SK-N-SH (cell line): ENCODE data around the gene SPACA7. TPM values are rescaled to one million over a fixed set of nuclear protein-coding genes. Genes with fewer than 3 reads are reported as not detected.

Source experiments
- CTCF ChIA-PET: fragments of 300-600, 350-600 bp; formaldehyde crosslinking; extraction: SDS; loops from one replicate; lab custom pipeline; 2021; lab: Yijun Ruan, JAX
- POLR2A ChIA-PET: fragments of 350-600 bp; sonication (Branson Sonifier 250); formaldehyde crosslinking; extraction: SDS; loops from one replicate; lab custom pipeline; 2020; ENCODE audit warnings: antibody characterized with exemption, inconsistent platforms; lab: Yijun Ruan, JAX
- DNase-seq: peaks from one replicate; pipeline ENCODE4 v3.0.0; 2012
- H2AFZ ChIP-seq: fragments of 200-600 bp; sonication (generic); 2 replicates; pipeline ENCODE4 v1.8.1; 2016; ENCODE audit warnings: antibody characterized with exemption, mild to moderate bottlenecking, low read depth
- H3F3A ChIP-seq: fragments of 200-600 bp; sonication (generic); replicated peaks from 2 replicates; pipeline ENCODE3; 2016; ENCODE audit warnings: antibody characterized with exemption, mild to moderate bottlenecking; ENCODE audit not compliant: insufficient read depth
- H3K27ac ChIP-seq, 2 experiments: fragments of 200-500 bp in 1 of 2; fragments of 200-600 bp in 1 of 2; sonication (Bioruptor generic) in 1 of 2; sonication (generic), shearing (Covaris generic) in 1 of 2; 2 replicates each; pipeline versions ENCODE4 v1.5.1 to v1.6.1; 2014 to 2016; ENCODE audit warnings: low read depth in 2 of 2, inconsistent platforms in 1 of 2, low read length in 1 of 2, mild to moderate bottlenecking in 1 of 2, mixed read lengths in 1 of 2
- H3K27me3 ChIP-seq: fragments of 200-600 bp; sonication (generic), shearing (Covaris generic); 2 replicates; pipeline ENCODE4 v1.6.1; 2016; ENCODE audit warnings: mixed run types; ENCODE audit not compliant: insufficient read depth
- H3K36me3 ChIP-seq, 2 experiments: fragments of 200-500 bp in 1 of 2; fragments of 200-600 bp in 1 of 2; sonication (Bioruptor generic) in 1 of 2; sonication (generic) in 1 of 2; replicated peaks in 1 of 2; 2 replicates each; pipeline versions ENCODE3 to v1.5.1; 2014 to 2016; ENCODE audit warnings: low read length in 1 of 2, mild to moderate bottlenecking in 1 of 2; ENCODE audit not compliant: insufficient read depth in 2 of 2, control insufficient read depth in 1 of 2
- H3K4me1 ChIP-seq, 2 experiments: fragments of 200-500 bp in 1 of 2; fragments of 200-600 bp in 1 of 2; sonication (Bioruptor generic) in 1 of 2; sonication (generic), shearing (Covaris generic) in 1 of 2; 2 replicates each; pipeline versions ENCODE4 v1.5.1 to v1.6.1; 2014 to 2016; ENCODE audit warnings: low read depth in 1 of 2, low read length in 1 of 2, mixed run types in 1 of 2; ENCODE audit not compliant: insufficient read depth in 2 of 2, control insufficient read depth in 1 of 2
- H3K4me2 ChIP-seq: fragments of 200-600 bp; sonication (generic), shearing (Covaris generic); 2 replicates; pipeline ENCODE4 v1.6.1; 2017; ENCODE audit warnings: mixed run types
- H3K4me3 ChIP-seq, 2 experiments: fragments of 200-500 bp in 1 of 2; fragments of 200-600 bp in 1 of 2; sonication (Bioruptor generic) in 1 of 2; sonication (generic), shearing (Covaris generic) in 1 of 2; 2 replicates each; pipeline versions ENCODE4 v1.5.1 to v1.8.1; 2014 to 2016; ENCODE audit warnings: low read depth in 2 of 2, inconsistent platforms in 1 of 2, low read length in 1 of 2, mild to moderate bottlenecking in 1 of 2, mixed read lengths in 1 of 2, moderate library complexity in 1 of 2
- H3K79me2 ChIP-seq: fragments of 200-600 bp; sonication (generic); 2 replicates; pipeline ENCODE4 v1.8.1; 2017; ENCODE audit warnings: mild to moderate bottlenecking; ENCODE audit not compliant: insufficient read depth
- H3K9ac ChIP-seq: fragments of 200-600 bp; sonication (generic); 2 replicates; pipeline ENCODE4 v1.6.1; 2017; ENCODE audit warnings: mixed run types
- H3K9me2 ChIP-seq: fragments of 200-600 bp; sonication (generic); 2 replicates; pipeline ENCODE4 v1.6.1; 2017; ENCODE audit warnings: mixed run types
- H3K9me3 ChIP-seq: fragments of 200-600 bp; sonication (generic); 2 replicates; pipeline ENCODE4 v1.6.1; 2017; ENCODE audit warnings: mixed run types, mild to moderate bottlenecking, moderate library complexity
- H4K20me1 ChIP-seq: fragments of 200-600 bp; sonication (generic); 2 replicates; pipeline ENCODE4 v1.6.1; 2017; ENCODE audit warnings: mild to moderate bottlenecking, mixed run types; ENCODE audit not compliant: insufficient read depth
- EP300 ChIP-seq, 2 experiments: IDR thresholded peaks; 2 replicates each; pipeline versions ENCODE4 v1.4.0 to v1.6.1; 2012; ENCODE audit warnings: borderline replicate concordance in 1 of 2, low read depth in 1 of 2, low read length in 1 of 2
- EZH2phosphoT487 ChIP-seq: fragments of 200-600 bp; sonication (generic); IDR thresholded peaks from 2 replicates; pipeline ENCODE4 v1.6.1; 2017; ENCODE audit warnings: low read depth, mixed run types, mild to moderate bottlenecking, antibody characterized with exemption, moderate library complexity, borderline replicate concordance
- FOSL2 ChIP-seq: IDR thresholded peaks from 2 replicates; pipeline ENCODE4 v1.4.0; 2012; ENCODE audit warnings: low read depth, mild to moderate bottlenecking, moderate library complexity, borderline replicate concordance
- FOXJ3 ChIP-seq: sonication (generic); formaldehyde crosslinking; IDR thresholded peaks from 2 replicates; pipeline ENCODE4 v1.5.1; 2020; ENCODE audit warnings: mild to moderate bottlenecking, missing genetic modification reagents
- FOXM1 ChIP-seq: IDR thresholded peaks from 2 replicates; pipeline ENCODE4 v1.4.0; 2012; ENCODE audit warnings: low read depth, mild to moderate bottlenecking
- GABPA ChIP-seq: IDR thresholded peaks from 2 replicates; pipeline ENCODE4 v1.4.0; 2012; ENCODE audit warnings: low read depth, mild to moderate bottlenecking
- GATA2 ChIP-seq: sonication (generic); formaldehyde crosslinking; IDR thresholded peaks from 2 replicates; pipeline ENCODE4 v1.5.0; 2020; ENCODE audit warnings: mild to moderate bottlenecking, missing genetic modification reagents
- MEF2A ChIP-seq: IDR thresholded peaks from 2 replicates; pipeline ENCODE4 v1.4.0; 2012; ENCODE audit warnings: low read depth, borderline replicate concordance
- NRF1 ChIP-seq: IDR thresholded peaks from 2 replicates; pipeline ENCODE4 v1.6.1; 2012; ENCODE audit warnings: low read depth, mild to moderate bottlenecking, low read length
- PBX3 ChIP-seq: IDR thresholded peaks from 2 replicates; pipeline ENCODE4; 2012
- POLR2AphosphoS5 ChIP-seq: IDR thresholded peaks from 2 replicates; pipeline ENCODE4 v1.6.1; 2012; ENCODE audit warnings: low read depth, low read length
- RAD21 ChIP-seq: IDR thresholded peaks from 2 replicates; pipeline ENCODE4 v1.6.1; 2012; ENCODE audit warnings: mild to moderate bottlenecking, low read length
- RFX5 ChIP-seq: IDR thresholded peaks from 2 replicates; pipeline ENCODE4 v1.6.1; 2012; ENCODE audit warnings: mild to moderate bottlenecking, improper control_type of control experiment, low read length
- RXRA ChIP-seq: IDR thresholded peaks from 2 replicates; pipeline ENCODE4 v1.4.0; 2012; ENCODE audit warnings: low read depth, mild to moderate bottlenecking, borderline replicate concordance
- SIN3A ChIP-seq: IDR thresholded peaks from 2 replicates; pipeline ENCODE4 v1.6.1; 2012; ENCODE audit warnings: low read depth, mild to moderate bottlenecking, low read length, moderate library complexity, borderline replicate concordance
- SMC3 ChIP-seq: IDR thresholded peaks from 2 replicates; pipeline ENCODE4 v1.6.1; 2012; ENCODE audit warnings: low read depth, low read length, improper control_type of control experiment
- TAF1 ChIP-seq: IDR thresholded peaks from 2 replicates; pipeline ENCODE4 v1.6.1; 2012; ENCODE audit warnings: low read depth, mild to moderate bottlenecking, low read length, moderate library complexity, borderline replicate concordance
- TCF12 ChIP-seq: IDR thresholded peaks from 2 replicates; pipeline ENCODE4 v1.4.0; 2012
- USF2 ChIP-seq: fragments of 150-350 bp; IDR thresholded peaks from 2 replicates; pipeline ENCODE4 v1.6.1; 2017; ENCODE audit warnings: antibody characterized with exemption, low read length, low read depth, borderline replicate concordance
- ZBTB33 ChIP-seq: IDR thresholded peaks from 2 replicates; pipeline ENCODE4 v1.4.0; 2012; ENCODE audit warnings: low read depth, borderline replicate concordance
- WGBS: methylation state at CpG from one replicate; pipeline ENCODE4 v1.1.6; 2017; ENCODE audit warnings: low lambda C conversion rate; 5-methylcytosine and 5-hydroxymethylcytosine counted together
- polyA plus RNA-seq, 3 experiments: library from polyadenylated mRNA; depleted of rRNA; stranded (reverse); fragments of >200 nt; gene quantifications; 2 replicates each; pipeline ENCODE4 v1.2.3, GENCODE V29; 2012

SPACA7 gene
- polyA plus RNA-seq, 1 of the 3 experiments (the other 2 are of a cell fraction) = not detected

- TF ChIP-seq POLR2AphosphoS5 (no peak), MEF2A (no peak), RAD21 (no peak), FOXJ3 (no peak), NRF1 (no peak), GATA2 (CRISPR knock-in tag) (no peak), RXRA (no peak), ZBTB33 (no peak), EZH2phosphoT487 (no peak), FOSL2 (no peak), SMC3 (no peak), TCF12 (no peak), SIN3A (no peak), GABPA (no peak)
Observed at GRCh38 chr13:112453207-112453829, 77.2 kb downstream of the SPACA7 start (continued).

- Histone ChIP-seq H3K4me3 (no peak overlapping the region), H3K27me3 (no peaks in the 10 kb centered on the region), H3F3A (no peaks in the 10 kb centered on the region), H3K9ac (no peak overlapping the region), H3K9me3 (no peaks in the 10 kb centered on the region), H3K79me2 (no peaks in the 10 kb centered on the region), H2AFZ (no peak overlapping the region), H3K27ac (no peak overlapping the region), H3K4me2 (no peak overlapping the region), H4K20me1 (no peaks in the 10 kb centered on the region), H3K9me2 (no peaks in the 10 kb centered on the region), H3K36me3 (no peaks in the 10 kb centered on the region), H3K4me1 (no peaks in the 10 kb centered on the region)
- ChIA-PET CTCF (interaction anchor here (0.7 to 3.0 kb wide), 3 partner anchors 11 to 397 kb away, joined by 3 to 25 read pairs (median 5); no protein-coding TSS in a partner anchor), POLR2A (no interaction called here)
- no peak for DNase-seq
- WGBS = 63% methylated on average over 21 of the region's 30 CpGs
- TF ChIP-seq RFX5 (no peak), MEF2A (no peak), TAF1 (no peak), USF2 (no peak), RAD21 (no peak), EP300 (IDR thresholded peaks at IDR 0.05; ENCODE audit: borderline replicate concordance in 1 of 2, low read depth in 1 of 2, low read length in 1 of 2) (no peak), FOXM1 (no peak), PBX3 (no peak)
Observed at GRCh38 chr13:112453874-112454647, 77.9 kb downstream of the SPACA7 start.
